GM12891 (cell line): ENCODE measurements around the gene MCM3AP.

Source experiments
- PAX5 ChIP-seq: IDR thresholded peaks from 2 replicates; pipeline ENCODE4 v1.6.1; 2011; ENCODE audit warnings: low read length, moderate library complexity, mild to moderate bottlenecking; ENCODE audit not compliant: insufficient read depth, severe bottlenecking
- POLR2A ChIP-seq: IDR thresholded peaks from 2 replicates; pipeline ENCODE4 v1.6.1; 2011; ENCODE audit warnings: low read depth, low read length, control low read depth
- POLR2AphosphoS5 ChIP-seq: IDR thresholded peaks from 2 replicates; pipeline ENCODE4 v1.6.1; 2011; ENCODE audit warnings: low read depth, low read length, control low read depth
- SPI1 ChIP-seq: IDR thresholded peaks from 2 replicates; pipeline ENCODE4 v1.6.1; 2011; ENCODE audit warnings: low read depth, low read length, control low read depth
- TAF1 ChIP-seq: IDR thresholded peaks from 2 replicates; pipeline ENCODE4 v1.6.1; 2011; ENCODE audit warnings: low read depth, low read length, control low read depth

- peak; percentile 54 for TF ChIP-seq POLR2A
- no peak for TF ChIP-seq POLR2AphosphoS5
- 0 out of 2 replicates have a peak, but pooled peaks have one; percentile 40 for TF ChIP-seq TAF1
- no peak for TF ChIP-seq PAX5
- no peak for TF ChIP-seq SPI1
Observed at GRCh38 chr21:46229133-46229922, 56.1 kb downstream of the MCM3AP start.
